ENCODE measurements around the gene SIGLEC9. TPM values are rescaled to one million over a fixed set of nuclear protein-coding genes. Genes with fewer than 3 reads are reported as not detected.

The SIGLEC9 gene
- total RNA-seq, 2 experiments from 2014 or later: 0.36 to 0.59 TPM

- Mint-ChIP-seq H3K27me3 (no peaks in the 10 kb centered on the region), H3K27ac (no peak overlapping the region), H3K36me3 (ENCODE audit: low read depth) (peaks cover 4% of the 10 kb centered on the region), H3K4me3 (no peak overlapping the region), H3K4me1 (ENCODE audit: low read depth) (peaks cover 64% of the 10 kb centered on the region), H3K9me3 (peaks cover 2% of the 10 kb centered on the region)
- Histone ChIP-seq H3K9me3 (ENCODE audit: control insufficient read depth in 1 of 2, insufficient read depth in 1 of 2, low read length in 2 of 2) (peaks cover 0 to 8% of the 10 kb centered on the region in 2 experiments), H3K27ac (ENCODE audit: low read depth in 1 of 2, low read length in 2 of 2) (no peak overlapping the region), H3K4me1 (ENCODE audit: insufficient read depth, low read length) (peaks cover 70% of the 10 kb centered on the region), H3K36me3 (ENCODE audit: insufficient read depth, low read length) (no peaks in the 10 kb centered on the region), H3K4me3 (ENCODE audit: low read length) (no peak overlapping the region), H3K27me3 (ENCODE audit: control insufficient read depth in 1 of 2, insufficient read depth in 2 of 2, low read length in 2 of 2) (no peaks in the 10 kb centered on the region)
- intact Hi-C loops (cut with DNase I, micrococcal nuclease): no loop called here
- ChIA-PET POLR2A (no interaction called here), CTCF (no interaction called here)
- TF ChIP-seq CTCF (IDR thresholded peaks at IDR 0.05): no peak
- ATAC-seq (ENCODE audit: poor library complexity) (no peak), DNase-seq (no peak)
Measured at GRCh38 chr19:51119101-51119500, 5.6 kb upstream of the SIGLEC9 start.

GRCh38 chr19:51119611-51120010 is 5.1 kb upstream of the SIGLEC9 start:
- Mint-ChIP-seq H3K4me1 (ENCODE audit: low read depth) (peaks cover 69% of the 10 kb centered on the region), H3K4me3 (no peak overlapping the region), H3K36me3 (ENCODE audit: low read depth) (peaks cover 4% of the 10 kb centered on the region), H3K27ac (no peak overlapping the region), H3K27me3 (no peaks in the 10 kb centered on the region), H3K9me3 (peaks cover 2% of the 10 kb centered on the region)
- POLR2A ChIA-PET: interaction anchor here (1.0 kb wide), 1 partner anchor 9 kb away, joined by 3 read pairs; no protein-coding TSS in a partner anchor
- no peaks in the 10 kb centered on the region for H3K36me3 ChIP-seq (ENCODE audit: insufficient read depth, low read length)
- no peak overlapping the region for H3K27ac ChIP-seq (ENCODE audit: low read depth in 1 of 2, low read length in 2 of 2)
- ATAC-seq (ENCODE audit: poor library complexity) (no peak), DNase-seq (no peak)
- CTCF ChIA-PET: no interaction called here
- intact Hi-C loops (cut with DNase I, micrococcal nuclease): loop anchor here in 1 of 2 experiments (5.0 kb wide), 1 partner anchor 38 kb away; no protein-coding TSS in a partner anchor
- peaks cover 70% of the 10 kb centered on the region for H3K4me1 ChIP-seq (ENCODE audit: insufficient read depth, low read length)
- H3K9me3 ChIP-seq (ENCODE audit: control insufficient read depth in 1 of 2, insufficient read depth in 1 of 2, low read length in 2 of 2): peaks cover 0 to 8% of the 10 kb centered on the region in 2 experiments
- no peaks in the 10 kb centered on the region for H3K27me3 ChIP-seq (ENCODE audit: control insufficient read depth in 1 of 2, insufficient read depth in 2 of 2, low read length in 2 of 2)
- no peak overlapping the region for H3K4me3 ChIP-seq (ENCODE audit: low read length)
- TF ChIP-seq CTCF (IDR thresholded peaks at IDR 0.05): no peak

DNA sequence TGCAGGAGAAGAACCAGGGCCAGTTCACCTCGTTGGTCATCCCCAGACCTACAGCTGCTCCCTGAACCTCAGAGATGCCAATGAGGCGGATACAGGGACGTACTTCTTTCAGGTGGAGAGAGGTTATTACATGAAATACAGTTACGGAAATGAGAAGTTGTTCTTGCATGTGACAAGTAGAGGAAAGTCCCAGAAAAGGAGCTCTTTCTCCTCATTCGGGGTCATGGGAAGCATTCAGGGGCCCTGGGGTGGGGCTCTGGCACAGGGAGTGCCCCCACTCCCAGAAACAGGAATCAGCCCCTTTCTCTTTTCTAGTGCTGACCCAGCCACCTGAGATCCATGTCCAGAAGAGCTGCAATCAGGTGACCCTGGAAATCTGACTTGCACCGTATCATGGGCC is 4.5 kb upstream of the SIGLEC9 start:
- Mint-ChIP-seq H3K4me1 (ENCODE audit: low read depth) (peaks cover 75% of the 10 kb centered on the region), H3K36me3 (ENCODE audit: low read depth) (peaks cover 4% of the 10 kb centered on the region), H3K9me3 (peaks cover 2% of the 10 kb centered on the region), H3K27me3 (no peaks in the 10 kb centered on the region), H3K4me3 (no peak overlapping the region), H3K27ac (no peak overlapping the region)
- no peak for DNase-seq
- Histone ChIP-seq H3K4me1 (ENCODE audit: insufficient read depth, low read length) (peaks cover 70% of the 10 kb centered on the region), H3K4me3 (ENCODE audit: low read length) (no peak overlapping the region), H3K9me3 (ENCODE audit: control insufficient read depth in 1 of 2, insufficient read depth in 1 of 2, low read length in 2 of 2) (peaks cover 0 to 8% of the 10 kb centered on the region in 2 experiments), H3K27ac (ENCODE audit: low read depth in 1 of 2, low read length in 2 of 2) (no peak overlapping the region), H3K27me3 (ENCODE audit: control insufficient read depth in 1 of 2, insufficient read depth in 2 of 2, low read length in 2 of 2) (no peaks in the 10 kb centered on the region), H3K36me3 (ENCODE audit: insufficient read depth, low read length) (no peaks in the 10 kb centered on the region)
- POLR2A ChIA-PET: interaction anchor here (1.0 kb wide), 1 partner anchor 10 kb away, joined by 3 read pairs; no protein-coding TSS in a partner anchor
- no peak for TF ChIP-seq CTCF (IDR thresholded peaks at IDR 0.05)
- ATAC-seq (ENCODE audit: poor library complexity): no peak
- intact Hi-C loops (cut with DNase I, micrococcal nuclease): loop anchor here in 1 of 2 experiments (5.0 kb wide), 1 partner anchor 37 kb away; no protein-coding TSS in a partner anchor
- CTCF ChIA-PET: no interaction called here
